ENCODE data around the gene FIGNL2.

Gene FIGNL2

GRCh38 chr12:51866324-51866723, 17.8 kb upstream of the FIGNL2 start:
- H3K4me3 ChIP-seq (replicated peaks in 1 of 2; ENCODE audit: low read depth in 2 of 2, low read length in 2 of 2) = no peak overlapping the region
- DNase-seq (ENCODE audit: low read depth in 2 of 2) = no peak
- TF ChIP-seq CTCF (IDR thresholded peaks at IDR 0.05; ENCODE audit: low read depth, low read length) = no peak

- H3K4me3 ChIP-seq (replicated peaks in 1 of 2; ENCODE audit: low read depth in 2 of 2, low read length in 2 of 2) = no peak overlapping the region
- DNase-seq (ENCODE audit: low read depth in 2 of 2) = no peak
- no peak for TF ChIP-seq CTCF (IDR thresholded peaks at IDR 0.05; ENCODE audit: low read depth, low read length)
Observed at GRCh38 chr12:51865757-51866270, 17.3 kb upstream of the FIGNL2 start.

GRCh38 chr12:51864833-51865670, 16.5 kb upstream of the FIGNL2 start:
- no peak for TF ChIP-seq CTCF (IDR thresholded peaks at IDR 0.05; ENCODE audit: low read depth, low read length)
- peak in 1 of 2 donors; percentile 45 for DNase-seq (ENCODE audit: low read depth in 2 of 2)
- H3K4me3 ChIP-seq (replicated peaks in 1 of 2; ENCODE audit: low read depth in 2 of 2, low read length in 2 of 2) = no peak overlapping the region

- TF ChIP-seq CTCF (IDR thresholded peaks at IDR 0.05; ENCODE audit: low read depth, low read length) = no peak
- peak in 1 of 2 donors; percentile 11 for DNase-seq (ENCODE audit: low read depth in 2 of 2)
- peak overlapping the region in 1 of 2 donors; percentile 22 for H3K4me3 ChIP-seq (replicated peaks in 1 of 2; ENCODE audit: low read depth in 2 of 2, low read length in 2 of 2)
Observed at GRCh38 chr12:51863933-51864832, 15.7 kb upstream of the FIGNL2 start.

- no peak for DNase-seq (ENCODE audit: low read depth in 2 of 2)
- H3K4me3 ChIP-seq (replicated peaks in 1 of 2; ENCODE audit: low read depth in 2 of 2, low read length in 2 of 2) = no peak overlapping the region
- TF ChIP-seq CTCF (IDR thresholded peaks at IDR 0.05; ENCODE audit: low read depth, low read length) = no peak
Observed at GRCh38 chr12:51863363-51863932, 14.9 kb upstream of the FIGNL2 start.

- DNase-seq (ENCODE audit: low read depth in 2 of 2) = no peak
- no peak overlapping the region for H3K4me3 ChIP-seq (replicated peaks in 1 of 2; ENCODE audit: low read depth in 2 of 2, low read length in 2 of 2)
- TF ChIP-seq CTCF (IDR thresholded peaks at IDR 0.05; ENCODE audit: low read depth, low read length) = no peak
Observed at GRCh38 chr12:51862947-51863346, 14.4 kb upstream of the FIGNL2 start.

Data from cardiac fibroblast (primary cell).